Upper lobe of right lung (tissue), 1 donor: ENCODE results near the gene SLC4A3. TPM values are rescaled to one million over a fixed set of nuclear protein-coding genes. Genes with fewer than 3 reads are reported as not detected.

Experiments used
- ATAC-seq: fragments of 200-7000 bp; cut with Tn5 transposase; one replicate; pipeline ENCODE4 v1.9.1; 2020; ENCODE audit warnings: mild to moderate bottlenecking, moderate library complexity
- DNase-seq: peaks from one replicate; pipeline ENCODE4 v3.0.0-alpha.2; 2020
- H3K27ac ChIP-seq: fragments of 200-600 bp; one replicate; pipeline ENCODE4 v1.8.0; 2022
- H3K27me3 ChIP-seq: fragments of 200-600 bp; one replicate; pipeline ENCODE4 v1.8.0; 2022; ENCODE audit warnings: mild to moderate bottlenecking
- H3K36me3 ChIP-seq: fragments of 200-600 bp; one replicate; pipeline ENCODE4 v1.8.0; 2022
- H3K4me1 ChIP-seq: fragments of 200-600 bp; one replicate; pipeline ENCODE4 v1.8.0; 2022
- H3K4me3 ChIP-seq: fragments of 200-600 bp; one replicate; pipeline ENCODE4 v1.8.0; 2022; ENCODE audit warnings: mild to moderate bottlenecking
- H3K9me3 ChIP-seq: fragments of 200-600 bp; one replicate; pipeline ENCODE4 v1.8.0; 2022
- intact Hi-C: fragments of 100-400 bp; cut with DNase I; formaldehyde crosslinking; loops from one replicate; pipeline ENCODE4 v1.11.0; 2022
- total RNA-seq: library from RNA; stranded (reverse); fragmentation: NEBNext Ultra II Directional; extraction: Animal tissue kit (Norgen Biotek cat#: 25700); gene quantifications from one replicate; pipeline ENCODE4 v1.2.1, GENCODE V29; 2021
- TF ChIP-seq, protein P1 (sequence below): fragments of 200-600 bp; IDR thresholded peaks from one replicate; pipeline ENCODE4 v1.8.0; 2022; ENCODE audit warnings: antibody characterized with exemption
- donor health status: DM: no; HTN: yes; CAD: no; lungs with severe emphysema.

SLC4A3 gene
- total RNA-seq, 1 donor from 2014 or later: 2.9 TPM

DNA sequence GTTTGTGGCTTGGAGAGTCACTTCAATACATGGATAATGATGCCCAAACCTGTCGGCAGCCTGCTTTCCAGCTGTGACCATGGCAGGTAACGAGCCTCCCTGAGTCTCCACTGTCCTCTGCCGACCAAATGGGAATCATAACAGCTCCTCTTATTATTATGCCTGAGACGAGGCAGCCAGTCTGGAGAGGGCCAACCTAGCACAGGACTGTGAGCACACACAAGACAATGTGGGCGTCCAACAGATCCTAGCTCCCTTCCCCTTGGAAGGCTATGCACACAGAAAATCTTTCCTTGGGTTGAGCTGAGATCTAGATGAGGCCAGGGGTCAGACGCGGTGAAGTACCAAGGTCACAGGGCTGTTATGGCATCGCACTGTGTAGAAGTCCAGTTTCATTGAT is 890 bp upstream of the SLC4A3 start:
- Histone ChIP-seq H3K4me1 (no peaks in the 10 kb centered on the region), H3K9me3 (no peaks in the 10 kb centered on the region), H3K27me3 (no peaks in the 10 kb centered on the region), H3K27ac (no peak overlapping the region), H3K4me3 (no peak overlapping the region), H3K36me3 (no peaks in the 10 kb centered on the region)
- ATAC-seq (no peak), DNase-seq (no peak)
- intact Hi-C loops: no loop called here
- TF ChIP-seq, protein P1, sequence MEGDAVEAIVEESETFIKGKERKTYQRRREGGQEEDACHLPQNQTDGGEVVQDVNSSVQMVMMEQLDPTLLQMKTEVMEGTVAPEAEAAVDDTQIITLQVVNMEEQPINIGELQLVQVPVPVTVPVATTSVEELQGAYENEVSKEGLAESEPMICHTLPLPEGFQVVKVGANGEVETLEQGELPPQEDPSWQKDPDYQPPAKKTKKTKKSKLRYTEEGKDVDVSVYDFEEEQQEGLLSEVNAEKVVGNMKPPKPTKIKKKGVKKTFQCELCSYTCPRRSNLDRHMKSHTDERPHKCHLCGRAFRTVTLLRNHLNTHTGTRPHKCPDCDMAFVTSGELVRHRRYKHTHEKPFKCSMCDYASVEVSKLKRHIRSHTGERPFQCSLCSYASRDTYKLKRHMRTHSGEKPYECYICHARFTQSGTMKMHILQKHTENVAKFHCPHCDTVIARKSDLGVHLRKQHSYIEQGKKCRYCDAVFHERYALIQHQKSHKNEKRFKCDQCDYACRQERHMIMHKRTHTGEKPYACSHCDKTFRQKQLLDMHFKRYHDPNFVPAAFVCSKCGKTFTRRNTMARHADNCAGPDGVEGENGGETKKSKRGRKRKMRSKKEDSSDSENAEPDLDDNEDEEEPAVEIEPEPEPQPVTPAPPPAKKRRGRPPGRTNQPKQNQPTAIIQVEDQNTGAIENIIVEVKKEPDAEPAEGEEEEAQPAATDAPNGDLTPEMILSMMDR: no peak

DNA sequence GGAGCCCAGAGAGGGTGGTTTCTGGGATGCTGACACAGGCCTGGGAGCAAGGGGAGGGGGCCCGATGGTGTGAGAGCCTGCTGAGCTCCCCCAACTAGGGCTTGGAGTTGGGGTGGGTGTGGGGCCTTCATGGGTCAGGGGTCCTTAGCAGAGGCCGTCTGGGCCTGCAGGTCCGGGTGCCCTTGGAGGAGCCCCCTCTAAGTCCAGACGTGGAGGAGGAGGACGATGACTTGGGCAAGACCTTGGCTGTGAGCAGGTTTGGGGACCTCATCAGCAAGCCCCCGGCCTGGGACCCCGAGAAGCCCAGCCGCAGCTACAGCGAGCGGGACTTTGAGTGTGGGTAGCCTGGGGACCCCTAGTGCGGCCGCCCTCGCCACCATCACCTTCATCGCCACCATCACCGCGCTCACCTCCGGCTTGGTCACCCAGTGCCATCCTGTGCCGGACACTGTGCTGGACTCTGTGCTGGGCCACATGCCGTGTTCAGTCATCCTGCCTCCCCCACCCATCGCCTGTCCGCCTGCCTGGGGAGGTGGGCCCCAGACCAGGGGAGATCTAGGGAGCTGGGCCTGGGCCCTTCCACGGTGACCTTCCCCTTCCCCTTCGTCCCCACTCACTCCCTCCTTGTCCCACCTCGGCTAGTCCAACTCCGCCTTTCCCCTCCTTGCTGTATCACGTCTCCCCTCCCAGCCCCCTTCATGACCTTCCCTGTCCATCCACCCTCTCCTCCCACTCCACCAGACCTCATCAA is 980 bp downstream of the SLC4A3 start:
- no peaks in the 10 kb centered on the region for H3K27me3 ChIP-seq
- TF ChIP-seq, protein P1: no peak
- no peaks in the 10 kb centered on the region for H3K36me3 ChIP-seq
- no peaks in the 10 kb centered on the region for H3K9me3 ChIP-seq
- intact Hi-C loops: no loop called here
- no peak overlapping the region for H3K27ac ChIP-seq
- H3K4me1 ChIP-seq: no peaks in the 10 kb centered on the region
- peak; percentile 63 for DNase-seq
- H3K4me3 ChIP-seq: no peak overlapping the region
- no peak for ATAC-seq

DNA sequence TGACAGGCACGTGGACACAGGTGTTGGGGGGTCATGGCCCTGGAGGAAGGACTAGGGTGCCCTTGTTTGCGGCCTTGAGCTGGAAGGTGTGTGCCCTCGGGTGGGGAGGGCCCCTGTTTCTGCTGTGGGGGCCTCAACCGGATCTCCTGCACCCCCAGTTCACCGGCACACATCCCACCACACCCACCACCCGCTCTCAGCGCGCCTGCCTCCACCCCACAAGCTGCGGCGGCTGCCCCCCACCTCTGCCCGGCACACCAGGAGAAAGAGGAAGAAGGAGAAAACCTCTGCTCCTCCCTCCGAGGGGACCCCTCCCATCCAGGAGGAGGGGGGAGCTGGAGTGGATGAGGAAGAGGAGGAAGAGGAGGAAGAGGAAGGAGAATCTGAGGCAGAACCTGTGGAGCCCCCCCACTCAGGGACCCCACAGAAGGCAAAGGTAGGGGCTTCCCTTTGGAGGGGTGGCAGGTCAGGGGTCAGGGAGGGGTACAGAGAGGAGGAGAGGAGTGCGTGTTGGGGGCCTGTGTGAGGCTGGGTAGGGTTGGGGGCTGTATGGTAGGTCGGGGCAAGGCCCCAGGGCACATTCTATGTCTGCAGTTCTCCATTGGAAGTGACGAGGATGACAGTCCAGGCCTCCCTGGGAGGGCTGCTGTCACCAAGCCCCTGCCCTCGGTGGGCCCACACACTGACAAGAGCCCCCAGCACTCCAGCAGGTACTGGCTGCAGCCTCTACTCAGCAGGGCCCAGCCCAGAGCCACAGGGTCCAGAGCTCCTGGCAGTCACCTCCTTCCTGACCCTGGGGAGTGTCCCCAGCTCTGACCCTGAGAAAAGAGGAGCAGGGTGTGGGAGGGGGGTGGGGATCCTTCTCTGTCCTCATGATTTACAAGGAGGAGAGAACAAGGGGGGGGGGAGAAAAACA is 1.8 kb downstream of the SLC4A3 start:
- ATAC-seq (no peak), DNase-seq (no peak)
- TF ChIP-seq, protein P1: no peak
- no peak overlapping the region for H3K4me3 ChIP-seq
- no peaks in the 10 kb centered on the region for H3K9me3 ChIP-seq
- intact Hi-C loops: no loop called here
- no peaks in the 10 kb centered on the region for H3K27me3 ChIP-seq
- H3K27ac ChIP-seq: no peak overlapping the region
- no peaks in the 10 kb centered on the region for H3K36me3 ChIP-seq
- no peaks in the 10 kb centered on the region for H3K4me1 ChIP-seq

DNA sequence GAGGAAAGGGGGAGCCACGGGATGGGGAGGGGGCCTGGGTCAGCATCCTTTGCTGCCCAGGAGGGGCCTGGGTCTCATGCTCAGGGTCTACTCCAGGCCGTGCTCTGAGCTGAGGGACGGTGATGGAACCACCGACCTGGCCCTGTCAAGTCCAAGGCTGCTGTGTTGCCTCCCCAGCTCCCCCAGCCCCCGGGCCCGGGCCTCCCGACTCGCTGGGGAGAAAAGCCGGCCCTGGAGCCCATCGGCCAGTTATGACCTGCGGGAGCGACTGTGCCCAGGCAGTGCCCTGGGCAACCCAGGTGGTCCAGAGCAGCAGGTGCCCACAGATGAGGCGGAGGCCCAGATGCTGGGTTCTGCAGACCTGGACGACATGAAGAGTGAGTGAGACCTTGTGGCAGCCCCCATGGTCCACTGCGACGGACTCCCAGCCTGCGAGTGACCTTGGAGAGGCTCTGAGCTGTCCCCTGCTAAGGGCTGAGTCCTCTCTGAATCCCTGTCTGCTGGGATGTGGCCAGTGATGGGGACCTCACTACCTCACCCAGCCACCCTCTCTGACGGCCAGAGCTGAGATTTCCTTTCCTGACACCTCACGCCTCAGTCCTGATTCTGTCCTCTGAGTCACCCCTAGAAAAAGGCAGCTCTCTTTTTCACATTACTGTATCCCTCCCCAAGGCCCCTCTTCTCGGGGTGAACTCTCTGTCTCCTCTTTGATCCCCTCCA is 2.7 kb downstream of the SLC4A3 start:
- Histone ChIP-seq H3K9me3 (no peaks in the 10 kb centered on the region), H3K4me3 (no peak overlapping the region), H3K27ac (no peak overlapping the region), H3K36me3 (no peaks in the 10 kb centered on the region), H3K27me3 (no peaks in the 10 kb centered on the region), H3K4me1 (no peaks in the 10 kb centered on the region)
- intact Hi-C loops: no loop called here
- no peak for ATAC-seq
- TF ChIP-seq, protein P1: no peak
- DNase-seq: no peak

DNA sequence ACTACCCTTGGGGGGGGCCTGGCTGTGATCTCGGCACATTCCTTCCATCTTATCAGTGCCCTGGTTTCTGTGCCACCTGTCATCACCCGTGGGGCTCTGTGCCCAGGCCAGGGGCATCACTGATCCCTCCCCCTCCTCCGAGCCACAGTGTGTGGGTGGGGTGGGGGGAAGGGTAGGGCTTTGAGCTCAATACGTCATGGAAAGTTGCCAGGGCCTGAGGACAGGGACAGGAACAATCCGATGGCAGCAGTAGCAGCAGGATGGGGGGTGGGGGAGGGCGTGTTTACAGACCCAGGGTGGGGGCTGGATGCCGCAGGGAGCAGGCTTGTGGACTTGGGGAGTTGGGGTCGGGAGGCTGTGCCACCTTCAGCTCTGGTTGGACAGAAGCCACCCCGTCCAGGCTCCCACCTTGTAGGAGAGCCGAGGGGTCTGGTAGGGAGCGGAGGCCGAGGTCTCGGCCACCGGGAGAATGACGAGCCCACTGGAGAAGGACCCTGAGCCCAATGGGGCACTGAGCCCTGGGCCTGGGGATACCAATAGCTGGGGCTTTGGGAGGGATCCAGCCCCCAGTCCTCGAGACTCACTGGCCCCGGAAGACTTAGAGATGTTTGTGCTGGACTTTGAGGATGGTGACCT is 3.5 kb downstream of the SLC4A3 start:
- ATAC-seq (no peak), DNase-seq (no peak)
- Histone ChIP-seq H3K9me3 (no peaks in the 10 kb centered on the region), H3K4me3 (no peak overlapping the region), H3K4me1 (no peaks in the 10 kb centered on the region), H3K27ac (no peak overlapping the region), H3K27me3 (no peaks in the 10 kb centered on the region), H3K36me3 (no peaks in the 10 kb centered on the region)
- TF ChIP-seq, protein P1: no peak
- intact Hi-C loops: no loop called here
